ENCODE data around the gene QRFP.

DNA sequence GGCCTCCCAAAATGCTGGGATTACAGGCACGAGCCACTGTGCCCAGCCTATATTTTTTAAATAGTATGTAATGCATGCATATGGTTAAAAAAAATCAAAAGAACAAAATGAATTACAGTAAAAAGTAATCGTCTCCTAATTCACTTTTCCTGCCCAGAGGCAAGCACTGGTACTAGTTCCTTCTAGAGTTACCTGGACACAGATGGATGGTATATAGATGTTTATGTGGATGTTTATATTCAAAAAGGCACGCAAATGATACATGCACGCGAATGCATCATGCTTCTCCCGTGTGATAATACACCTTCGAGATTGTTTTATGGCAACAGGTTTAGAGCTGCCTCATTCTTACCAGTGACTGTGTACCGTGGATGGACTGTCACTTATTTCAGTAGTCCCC is 40.1 kb downstream of the QRFP start:
- TF ChIP-seq POLR2A (IDR thresholded peaks at IDR 0.05), result no peak
- TF ChIP-seq, protein P1, sequence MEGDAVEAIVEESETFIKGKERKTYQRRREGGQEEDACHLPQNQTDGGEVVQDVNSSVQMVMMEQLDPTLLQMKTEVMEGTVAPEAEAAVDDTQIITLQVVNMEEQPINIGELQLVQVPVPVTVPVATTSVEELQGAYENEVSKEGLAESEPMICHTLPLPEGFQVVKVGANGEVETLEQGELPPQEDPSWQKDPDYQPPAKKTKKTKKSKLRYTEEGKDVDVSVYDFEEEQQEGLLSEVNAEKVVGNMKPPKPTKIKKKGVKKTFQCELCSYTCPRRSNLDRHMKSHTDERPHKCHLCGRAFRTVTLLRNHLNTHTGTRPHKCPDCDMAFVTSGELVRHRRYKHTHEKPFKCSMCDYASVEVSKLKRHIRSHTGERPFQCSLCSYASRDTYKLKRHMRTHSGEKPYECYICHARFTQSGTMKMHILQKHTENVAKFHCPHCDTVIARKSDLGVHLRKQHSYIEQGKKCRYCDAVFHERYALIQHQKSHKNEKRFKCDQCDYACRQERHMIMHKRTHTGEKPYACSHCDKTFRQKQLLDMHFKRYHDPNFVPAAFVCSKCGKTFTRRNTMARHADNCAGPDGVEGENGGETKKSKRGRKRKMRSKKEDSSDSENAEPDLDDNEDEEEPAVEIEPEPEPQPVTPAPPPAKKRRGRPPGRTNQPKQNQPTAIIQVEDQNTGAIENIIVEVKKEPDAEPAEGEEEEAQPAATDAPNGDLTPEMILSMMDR (IDR thresholded peaks at IDR 0.05), result no peak
